ENCODE results near the gene FOXL2NB. TPM values are rescaled to one million over a fixed set of nuclear protein-coding genes. Genes with fewer than 3 reads are reported as not detected.

The FOXL2NB gene
- total and polyA plus RNA-seq, 2 of the 13 experiments (the other 11 are each of a cell fraction or from before 2014, with no cell fraction given), result not detected

DNA sequence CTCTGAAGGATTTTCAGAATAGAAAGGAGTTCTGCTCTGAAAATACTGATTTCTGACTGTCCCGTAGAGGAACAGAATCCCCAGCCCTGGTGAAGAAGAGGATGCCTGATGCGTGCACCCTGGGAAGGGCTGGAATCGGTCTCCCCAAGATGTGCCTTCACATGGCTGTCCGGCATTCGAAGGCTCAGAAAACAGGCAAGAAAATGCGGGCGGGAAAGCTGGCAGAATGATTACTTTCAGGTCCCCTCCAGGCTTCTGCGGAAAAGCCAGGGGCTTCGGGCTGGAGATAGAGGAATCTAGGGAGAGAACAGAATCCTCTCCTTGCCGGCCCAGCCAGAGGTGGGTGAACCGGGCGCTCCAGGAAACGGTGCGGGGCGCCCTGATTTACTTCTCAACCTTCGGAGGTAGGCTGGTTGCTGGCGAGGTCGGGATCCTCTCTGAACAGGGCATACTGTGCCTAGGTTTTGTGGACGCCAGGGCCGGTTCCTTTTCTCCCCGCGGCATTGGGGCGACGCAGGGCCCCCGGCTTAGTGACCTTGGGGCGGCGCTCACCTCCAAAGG is 2.5 kb downstream of the FOXL2NB start (continued):
- TF ChIP-seq RELA (CRISPR knock-in tag; IDR thresholded peaks at IDR 0.05), result no peak
- no peak for TF ChIP-seq TMF1 (CRISPR knock-in tag; IDR thresholded peaks at IDR 0.05; ENCODE audit: low read depth)
- no peak for TF ChIP-seq THYN1 (CRISPR knock-in tag; IDR thresholded peaks at IDR 0.05; ENCODE audit: borderline replicate concordance, low read depth)

DNA sequence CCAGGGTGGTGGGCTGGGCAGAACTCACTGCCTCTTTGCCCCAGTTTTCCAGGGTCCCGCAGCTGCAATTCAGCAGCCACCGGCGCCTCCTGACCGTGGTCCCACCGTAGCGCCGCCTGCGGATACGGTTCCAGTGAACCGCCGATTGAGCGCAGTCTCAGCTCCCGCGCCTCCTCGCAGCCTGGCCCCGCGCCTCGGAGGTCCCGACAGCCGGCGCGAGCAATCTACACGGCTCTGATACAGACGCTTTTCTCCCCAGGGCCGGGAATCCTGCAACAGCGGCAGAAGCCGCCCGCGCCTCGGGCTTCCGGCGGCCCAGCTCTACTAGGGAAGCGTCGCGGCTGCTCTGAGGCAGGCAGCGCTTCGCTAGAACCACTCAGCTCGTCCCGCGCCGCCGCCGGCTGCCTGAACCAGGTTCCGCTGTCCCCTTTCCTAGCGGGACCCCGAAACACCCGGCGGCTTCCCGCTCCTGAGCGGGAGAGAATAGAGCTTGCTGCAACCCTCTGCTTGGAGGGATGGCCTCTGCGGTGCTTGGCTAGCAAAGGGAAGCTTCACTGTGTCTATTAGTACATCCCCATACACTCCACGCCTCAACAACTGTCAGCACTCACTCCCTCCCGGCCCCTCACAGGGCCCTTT is 3.1 kb downstream of the FOXL2NB start:
- intact Hi-C loops (cut with micrococcal nuclease; ENCODE audit: unreplicated experiment), result no loop called here
- peak overlapping the region; percentile 72 for H3K4me2 ChIP-seq (ENCODE audit: low read depth, low read length)
- peak overlapping the region; percentile 27 to 65 (median 41); a peak in 4 of 6 replicates for H3K4me3 ChIP-seq (replicated peaks in 1 of 3; ENCODE audit: insufficient read depth in 1 of 3, low read depth in 2 of 3, low read length in 3 of 3)
- peaks cover 34 to 76% of the 10 kb centered on the region in 2 experiments for H3K27me3 ChIP-seq (ENCODE audit: control insufficient read depth in 1 of 2, insufficient read depth in 2 of 2, low read length in 2 of 2)
- no peak overlapping the region for H2AFZ ChIP-seq (ENCODE audit: low read length)
- in situ Hi-C loops (cut with HindIII; ENCODE audit: extremely low pct_ligation_motif_present, low pct_unique_long_range_greater_than_20kb), result no loop called here
- DNase-seq (ENCODE audit: low spot score) (no peak), ATAC-seq (peak; percentile 76), FAIRE-seq (no peak)
- H3K79me2 ChIP-seq (ENCODE audit: insufficient read depth, low read length), result no peaks in the 10 kb centered on the region
- H3K9ac ChIP-seq (ENCODE audit: insufficient read depth, low read depth, low read length), result no peak overlapping the region
- no peak overlapping the region for H3K27ac ChIP-seq (ENCODE audit: extremely low read length, insufficient read depth, low read length)
- H4K20me1 ChIP-seq (ENCODE audit: insufficient read depth, low read length), result no peaks in the 10 kb centered on the region
- no TSS peak for BruUV-seq (replicated peaks)
- H3K4me1 ChIP-seq (ENCODE audit: insufficient read depth, low read length), result peaks cover 15% of the 10 kb centered on the region
- WGBS (ENCODE audit: low lambda C conversion rate), result 3% methylated on average over 2 of the region's 53 CpGs
- CTCF ChIA-PET (ENCODE audit: low intra/inter-chr PET ratio, low total read pairs), result no interaction called here
- POLR2A ChIA-PET, result no interaction called here
- no peaks in the 10 kb centered on the region for H3K9me3 ChIP-seq (ENCODE audit: low read length)
- H3K36me3 ChIP-seq (replicated peaks in 1 of 2; ENCODE audit: control insufficient read depth in 1 of 2, insufficient read depth in 2 of 2, low read length in 2 of 2), result no peaks in the 10 kb centered on the region
- TF ChIP-seq ZBTB38 (CRISPR knock-in tag; IDR thresholded peaks at IDR 0.05) (0 out of 2 replicates have a peak, but pooled peaks have one; percentile 20), EZH2 (conservative IDR thresholded peaks at IDR 0.05; ENCODE audit: low read depth, low read length) (peak; percentile 95), ZSCAN9 (CRISPR knock-in tag; IDR thresholded peaks at IDR 0.05; ENCODE audit: borderline replicate concordance) (no peak), MTF2 (CRISPR knock-in tag; IDR thresholded peaks at IDR 0.05; ENCODE audit: borderline replicate concordance) (peak; percentile 94; the same call in 1 of the 2 replicates), TSC22D2 (CRISPR knock-in tag; IDR thresholded peaks at IDR 0.05; ENCODE audit: borderline replicate concordance) (no peak), HNRNPLL (IDR thresholded peaks at IDR 0.05; ENCODE audit: low read depth, low read length, poor library complexity, severe bottlenecking) (peak; percentile 74), GABPB1 (CRISPR knock-in tag; IDR thresholded peaks at IDR 0.05) (peak; percentile 54; the same call in 1 of the 2 replicates), CEBPB (IDR thresholded peaks at IDR 0.05; ENCODE audit: borderline replicate concordance, low read depth, low read length) (no peak)
- TF ChIP-seq, protein P1, sequence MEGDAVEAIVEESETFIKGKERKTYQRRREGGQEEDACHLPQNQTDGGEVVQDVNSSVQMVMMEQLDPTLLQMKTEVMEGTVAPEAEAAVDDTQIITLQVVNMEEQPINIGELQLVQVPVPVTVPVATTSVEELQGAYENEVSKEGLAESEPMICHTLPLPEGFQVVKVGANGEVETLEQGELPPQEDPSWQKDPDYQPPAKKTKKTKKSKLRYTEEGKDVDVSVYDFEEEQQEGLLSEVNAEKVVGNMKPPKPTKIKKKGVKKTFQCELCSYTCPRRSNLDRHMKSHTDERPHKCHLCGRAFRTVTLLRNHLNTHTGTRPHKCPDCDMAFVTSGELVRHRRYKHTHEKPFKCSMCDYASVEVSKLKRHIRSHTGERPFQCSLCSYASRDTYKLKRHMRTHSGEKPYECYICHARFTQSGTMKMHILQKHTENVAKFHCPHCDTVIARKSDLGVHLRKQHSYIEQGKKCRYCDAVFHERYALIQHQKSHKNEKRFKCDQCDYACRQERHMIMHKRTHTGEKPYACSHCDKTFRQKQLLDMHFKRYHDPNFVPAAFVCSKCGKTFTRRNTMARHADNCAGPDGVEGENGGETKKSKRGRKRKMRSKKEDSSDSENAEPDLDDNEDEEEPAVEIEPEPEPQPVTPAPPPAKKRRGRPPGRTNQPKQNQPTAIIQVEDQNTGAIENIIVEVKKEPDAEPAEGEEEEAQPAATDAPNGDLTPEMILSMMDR (CRISPR knock-in tag; IDR thresholded peaks at IDR 0.05), result 0 out of 2 replicates have a peak, but pooled peaks have one; percentile 13
- TF ChIP-seq, protein P2, sequence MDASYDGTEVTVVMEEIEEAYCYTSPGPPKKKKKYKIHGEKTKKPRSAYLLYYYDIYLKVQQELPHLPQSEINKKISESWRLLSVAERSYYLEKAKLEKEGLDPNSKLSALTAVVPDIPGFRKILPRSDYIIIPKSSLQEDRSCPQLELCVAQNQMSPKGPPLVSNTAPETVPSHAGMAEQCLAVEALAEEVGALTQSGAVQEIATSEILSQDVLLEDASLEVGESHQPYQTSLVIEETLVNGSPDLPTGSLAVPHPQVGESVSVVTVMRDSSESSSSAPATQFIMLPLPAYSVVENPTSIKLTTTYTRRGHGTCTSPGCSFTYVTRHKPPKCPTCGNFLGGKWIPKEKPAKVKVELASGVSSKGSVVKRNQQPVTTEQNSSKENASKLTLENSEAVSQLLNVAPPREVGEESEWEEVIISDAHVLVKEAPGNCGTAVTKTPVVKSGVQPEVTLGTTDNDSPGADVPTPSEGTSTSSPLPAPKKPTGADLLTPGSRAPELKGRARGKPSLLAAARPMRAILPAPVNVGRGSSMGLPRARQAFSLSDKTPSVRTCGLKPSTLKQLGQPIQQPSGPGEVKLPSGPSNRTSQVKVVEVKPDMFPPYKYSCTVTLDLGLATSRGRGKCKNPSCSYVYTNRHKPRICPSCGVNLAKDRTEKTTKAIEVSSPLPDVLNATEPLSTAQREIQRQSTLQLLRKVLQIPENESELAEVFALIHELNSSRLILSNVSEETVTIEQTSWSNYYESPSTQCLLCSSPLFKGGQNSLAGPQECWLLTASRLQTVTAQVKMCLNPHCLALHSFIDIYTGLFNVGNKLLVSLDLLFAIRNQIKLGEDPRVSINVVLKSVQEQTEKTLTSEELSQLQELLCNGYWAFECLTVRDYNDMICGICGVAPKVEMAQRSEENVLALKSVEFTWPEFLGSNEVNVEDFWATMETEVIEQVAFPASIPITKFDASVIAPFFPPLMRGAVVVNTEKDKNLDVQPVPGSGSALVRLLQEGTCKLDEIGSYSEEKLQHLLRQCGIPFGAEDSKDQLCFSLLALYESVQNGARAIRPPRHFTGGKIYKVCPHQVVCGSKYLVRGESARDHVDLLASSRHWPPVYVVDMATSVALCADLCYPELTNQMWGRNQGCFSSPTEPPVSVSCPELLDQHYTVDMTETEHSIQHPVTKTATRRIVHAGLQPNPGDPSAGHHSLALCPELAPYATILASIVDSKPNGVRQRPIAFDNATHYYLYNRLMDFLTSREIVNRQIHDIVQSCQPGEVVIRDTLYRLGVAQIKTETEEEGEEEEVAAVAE (CRISPR knock-in tag; IDR thresholded peaks at IDR 0.05; ENCODE audit: borderline replicate concordance), result no peak
- TF ChIP-seq, protein P3, sequence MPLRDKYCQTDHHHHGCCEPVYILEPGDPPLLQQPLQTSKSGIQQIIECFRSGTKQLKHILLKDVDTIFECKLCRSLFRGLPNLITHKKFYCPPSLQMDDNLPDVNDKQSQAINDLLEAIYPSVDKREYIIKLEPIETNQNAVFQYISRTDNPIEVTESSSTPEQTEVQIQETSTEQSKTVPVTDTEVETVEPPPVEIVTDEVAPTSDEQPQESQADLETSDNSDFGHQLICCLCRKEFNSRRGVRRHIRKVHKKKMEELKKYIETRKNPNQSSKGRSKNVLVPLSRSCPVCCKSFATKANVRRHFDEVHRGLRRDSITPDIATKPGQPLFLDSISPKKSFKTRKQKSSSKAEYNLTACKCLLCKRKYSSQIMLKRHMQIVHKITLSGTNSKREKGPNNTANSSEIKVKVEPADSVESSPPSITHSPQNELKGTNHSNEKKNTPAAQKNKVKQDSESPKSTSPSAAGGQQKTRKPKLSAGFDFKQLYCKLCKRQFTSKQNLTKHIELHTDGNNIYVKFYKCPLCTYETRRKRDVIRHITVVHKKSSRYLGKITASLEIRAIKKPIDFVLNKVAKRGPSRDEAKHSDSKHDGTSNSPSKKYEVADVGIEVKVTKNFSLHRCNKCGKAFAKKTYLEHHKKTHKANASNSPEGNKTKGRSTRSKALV (CRISPR knock-in tag; IDR thresholded peaks at IDR 0.05), result peak; percentile 94

All from HepG2 (cell line).